Jurkat, Clone E6-1 (cell line): ENCODE measurements around the gene MKNK1.

ENCODE experiments used
- DNase-seq: peaks from one replicate; pipeline ENCODE4 v3.0.0-alpha.2; 2011; ENCODE audit warnings: low read depth, low spot score
- H3K4me3 ChIP-seq: 2 replicates; pipeline ENCODE4 v1.5.1; 2011; ENCODE audit warnings: mild to moderate bottlenecking, low read length, control low read depth, moderate library complexity

The MKNK1 gene

DNA sequence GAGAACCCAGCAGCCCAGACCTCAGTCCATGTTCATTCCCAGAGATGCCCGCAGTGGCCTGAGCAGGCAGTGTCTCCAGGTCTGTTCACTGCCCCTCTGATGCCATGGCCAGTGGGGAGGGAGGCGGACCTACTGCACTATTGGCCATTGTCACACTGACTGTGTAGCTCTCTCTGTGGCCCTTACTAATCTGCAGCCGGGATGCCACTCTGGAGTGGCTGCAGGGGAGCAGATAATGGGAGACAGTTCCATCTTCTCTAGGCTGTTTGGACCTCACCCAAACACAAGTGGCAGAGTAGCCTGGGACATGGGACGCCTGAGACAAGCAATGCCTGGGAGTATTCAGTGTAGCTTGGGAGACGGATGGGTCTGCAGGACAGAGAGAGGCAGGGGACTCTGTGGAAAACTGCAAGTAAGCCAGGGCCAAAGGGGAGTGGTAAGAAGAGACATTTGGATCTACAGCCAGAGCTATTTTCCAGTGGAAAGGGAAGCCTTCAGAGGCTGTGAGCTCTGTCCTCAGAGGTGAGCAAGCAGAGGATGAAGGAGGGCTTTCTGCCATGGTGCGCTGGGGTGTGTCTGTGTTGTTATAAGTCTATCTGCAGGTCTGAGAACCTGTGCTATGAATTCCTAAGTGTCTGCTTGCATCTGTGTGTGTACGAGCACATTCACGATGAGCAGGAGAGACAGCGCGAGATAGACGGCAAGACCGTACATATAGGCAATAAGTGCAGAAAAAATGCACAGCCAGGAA, 87.7 kb downstream of the MKNK1 start:
- no peak overlapping the region for H3K4me3 ChIP-seq
- DNase-seq: no peak

DNA sequence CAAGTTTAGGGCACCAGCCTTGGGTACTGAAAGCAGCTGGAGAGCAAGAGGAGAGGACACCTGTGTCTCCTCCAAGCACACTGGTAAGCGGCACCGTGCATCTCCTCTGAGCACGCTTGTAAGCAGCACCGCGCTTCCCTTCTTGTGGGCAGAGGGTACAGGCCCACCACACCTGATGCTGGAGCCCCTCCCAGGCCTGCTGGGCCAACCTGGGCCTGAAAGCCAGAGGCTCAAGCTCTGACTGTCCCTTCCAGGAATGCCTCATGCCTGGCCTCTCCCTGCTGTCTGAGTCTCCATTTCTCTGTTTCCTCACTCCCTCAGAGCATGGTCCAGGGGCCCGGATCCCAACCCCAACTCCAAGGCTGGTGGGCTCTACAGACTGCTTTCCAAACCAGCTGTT, 88.5 kb downstream of the MKNK1 start:
- DNase-seq: no peak
- H3K4me3 ChIP-seq: no peak overlapping the region

DNA sequence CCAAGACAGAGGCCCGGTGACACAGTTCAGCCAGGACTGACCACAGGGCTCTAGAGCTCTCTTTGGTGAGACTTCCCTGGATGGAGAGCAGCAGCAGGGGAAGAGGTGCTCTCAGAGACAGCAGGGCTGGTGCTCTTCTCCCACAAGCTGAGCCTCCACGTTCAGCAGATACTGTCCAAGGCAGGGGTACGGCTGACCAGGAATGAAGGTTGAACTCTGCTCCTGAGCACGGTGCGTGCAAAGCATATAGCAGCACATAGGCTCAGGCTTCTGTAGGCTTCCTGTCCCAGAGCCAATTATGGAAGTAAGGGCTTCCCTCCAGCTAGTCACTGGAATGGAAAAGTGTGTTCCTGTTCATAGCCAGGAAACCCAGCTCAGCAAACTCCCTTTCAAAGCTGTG, 90.5 kb downstream of the MKNK1 start:
- H3K4me3 ChIP-seq: no peak overlapping the region
- DNase-seq: no peak

DNA sequence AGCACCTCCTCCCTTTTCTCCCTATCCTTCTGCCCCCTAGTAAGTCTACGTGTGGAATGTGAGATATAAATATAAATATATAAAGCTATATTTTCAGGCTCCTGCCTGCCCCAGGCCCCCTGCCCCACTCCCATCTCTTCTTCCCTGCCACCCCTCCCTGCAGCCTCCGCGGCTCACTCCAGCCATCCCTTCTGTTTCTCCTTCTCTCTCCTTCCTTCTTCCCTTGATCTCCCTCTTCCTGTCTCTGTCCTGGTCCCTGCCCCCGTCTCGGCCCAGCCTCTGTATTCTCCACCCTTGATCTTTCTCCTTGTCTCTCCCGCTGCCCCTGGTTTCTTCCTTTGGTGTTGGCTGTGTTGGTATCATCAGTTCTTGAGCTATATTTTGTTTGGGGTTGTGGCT, 91.3 kb downstream of the MKNK1 start:
- H3K4me3 ChIP-seq: no peak overlapping the region
- DNase-seq: no peak

DNA sequence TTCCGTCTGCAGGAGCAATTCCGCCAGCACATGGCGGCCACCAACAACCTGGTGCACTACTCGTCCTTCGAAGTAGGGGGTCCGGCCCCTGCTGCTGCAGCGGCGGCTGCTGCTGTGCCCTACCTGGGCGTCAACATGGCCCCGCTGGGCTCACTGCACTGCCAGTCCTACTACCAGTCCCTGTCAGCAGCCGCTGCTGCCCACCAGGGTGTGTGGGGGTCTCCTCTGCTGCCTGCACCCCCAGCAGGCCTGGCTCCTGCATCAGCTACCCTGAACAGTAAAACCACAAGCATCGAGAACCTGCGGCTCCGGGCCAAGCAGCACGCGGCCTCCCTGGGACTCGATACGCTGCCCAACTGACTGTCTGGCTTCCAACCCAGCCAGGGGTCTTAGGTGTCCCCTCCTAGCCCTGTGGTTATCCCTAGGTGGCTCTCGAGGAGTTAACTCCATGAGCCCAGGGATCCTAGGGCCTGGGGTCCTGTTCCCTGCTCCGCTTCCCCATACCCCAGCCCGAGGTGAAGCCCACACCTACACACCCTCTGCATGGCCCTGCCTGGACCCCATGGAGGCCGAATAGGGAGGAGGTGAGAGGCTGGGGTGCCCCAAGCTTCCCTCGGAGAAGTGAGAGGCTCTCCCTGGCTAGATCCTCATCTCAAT, 91.8 kb downstream of the MKNK1 start:
- no peak for DNase-seq
- H3K4me3 ChIP-seq: no peak overlapping the region

DNA sequence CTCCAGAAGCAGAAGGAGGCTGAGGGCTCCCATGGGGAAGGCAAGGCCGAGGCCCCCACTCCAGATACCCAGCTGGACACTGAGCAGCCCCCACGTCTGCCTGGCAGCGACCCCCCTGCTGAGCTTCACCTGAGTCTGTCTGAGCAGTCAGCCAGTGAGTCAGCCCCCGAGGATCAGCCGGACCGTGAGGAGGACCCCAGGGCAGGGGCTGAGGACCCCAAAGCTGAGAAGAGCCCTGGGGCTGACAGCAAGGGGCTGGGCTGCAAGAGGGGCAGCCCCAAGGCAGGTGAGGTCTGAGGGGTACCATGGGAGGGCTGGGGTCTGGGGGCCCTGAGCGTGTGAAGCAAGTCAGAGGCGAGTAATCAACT, 93.1 kb downstream of the MKNK1 start:
- DNase-seq: no peak
- no peak overlapping the region for H3K4me3 ChIP-seq

DNA sequence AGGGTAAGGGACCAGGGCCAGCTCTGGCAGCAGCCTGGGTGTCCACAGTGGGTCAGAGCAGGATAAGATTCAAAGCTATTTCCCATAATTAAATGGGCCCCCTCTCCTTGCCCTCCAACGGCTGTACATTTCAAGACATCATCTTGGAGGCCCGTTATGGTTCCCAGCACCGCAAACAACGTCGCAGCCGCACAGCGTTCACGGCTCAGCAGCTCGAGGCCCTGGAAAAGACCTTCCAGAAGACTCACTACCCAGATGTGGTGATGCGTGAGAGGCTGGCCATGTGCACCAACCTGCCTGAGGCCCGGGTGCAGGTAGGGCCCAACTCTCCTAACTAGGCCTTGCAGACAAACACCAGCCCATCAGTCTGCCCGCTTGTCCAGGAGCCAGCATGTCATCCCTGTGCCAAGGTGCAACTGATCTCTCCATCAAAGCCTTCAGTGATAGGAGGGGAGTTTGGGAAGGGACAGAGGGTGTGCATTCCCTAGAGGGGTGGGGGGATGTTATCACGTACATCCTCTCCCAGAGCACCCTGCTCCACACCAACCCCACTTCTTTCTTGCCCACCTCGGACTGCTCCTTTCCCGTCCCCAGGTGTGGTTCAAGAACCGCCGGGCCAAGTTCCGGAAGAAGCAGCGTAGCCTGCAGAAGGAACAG, 93.6 kb downstream of the MKNK1 start:
- DNase-seq: no peak
- H3K4me3 ChIP-seq: no peak overlapping the region

DNA sequence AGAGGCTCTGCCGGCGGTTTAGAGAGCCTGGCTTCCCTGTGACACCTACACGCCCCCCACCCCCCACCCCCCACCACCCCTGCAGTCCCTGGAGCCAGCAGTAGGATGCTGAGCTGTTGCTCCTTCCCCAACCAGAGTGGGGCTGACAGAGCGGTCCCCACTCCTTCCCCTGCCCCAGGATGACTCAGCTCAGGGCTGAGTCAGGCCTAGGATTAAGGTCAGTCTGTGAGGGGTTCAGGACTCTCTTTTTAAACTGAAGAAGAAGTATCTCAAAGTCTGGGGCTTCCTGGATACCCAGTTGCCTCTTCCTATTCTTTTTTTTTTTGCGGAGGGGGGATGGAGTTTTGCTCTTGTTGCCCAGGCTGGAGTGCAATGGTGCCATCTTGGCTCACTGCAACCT, 95.3 kb downstream of the MKNK1 start:
- H3K4me3 ChIP-seq: no peak overlapping the region
- no peak for DNase-seq
